HEK293T (cell line): ENCODE data around the gene MORC1.

Source experiments
- ARNT ChIP-seq: fragments of 450-650 bp; IDR thresholded peaks from 2 replicates; pipeline ENCODE4 v1.6.1; 2017; ENCODE audit warnings: mild to moderate bottlenecking
- BHLHE40 ChIP-seq: fragments of 450-650 bp; IDR thresholded peaks from 2 replicates; pipeline ENCODE4 v1.6.1; 2016; ENCODE audit warnings: mild to moderate bottlenecking, moderate library complexity, borderline replicate concordance
- ELF4 ChIP-seq: fragments of 450-650 bp; IDR thresholded peaks from 2 replicates; pipeline ENCODE4 v1.6.1; 2017; ENCODE audit warnings: antibody characterized with exemption
- FOXA1 ChIP-seq: fragments of 450-650 bp; IDR thresholded peaks from 2 replicates; pipeline ENCODE4 v1.6.1; 2016; ENCODE audit warnings: mild to moderate bottlenecking
- FOXM1 ChIP-seq: fragments of 450-650 bp; IDR thresholded peaks from 2 replicates; pipeline ENCODE4 v1.6.1; 2017; ENCODE audit warnings: mild to moderate bottlenecking, borderline replicate concordance
- HDGF ChIP-seq: fragments of 450-650 bp; IDR thresholded peaks from 2 replicates; pipeline ENCODE4 v1.6.1; 2017; ENCODE audit warnings: antibody characterized with exemption, borderline replicate concordance
- L3MBTL2 ChIP-seq: fragments of 450-650 bp; conservative IDR thresholded peaks from 2 replicates; pipeline ENCODE4 v1.6.1; 2016; ENCODE audit warnings: mild to moderate bottlenecking
- LEF1 ChIP-seq: fragments of 450-650 bp; IDR thresholded peaks from 2 replicates; pipeline ENCODE4 v1.6.1; 2017; ENCODE audit warnings: mild to moderate bottlenecking, borderline replicate concordance
- SP1 ChIP-seq: fragments of 450-650 bp; IDR thresholded peaks from 2 replicates; pipeline ENCODE4 v1.6.1; 2017

- TF ChIP-seq ARNT (no peak), BHLHE40 (no peak), L3MBTL2 (no peak), HDGF (no peak), FOXM1 (no peak), FOXA1 (no peak), SP1 (no peak), ELF4 (no peak), LEF1 (no peak)
Observed at GRCh38 chr3:109125902-109126301, 8.0 kb upstream of the MORC1 start.
